ENCODE results near the gene PIP5KL1.

The PIP5KL1 gene

GRCh38 chr9:127905788-127906191, 24.8 kb downstream of the PIP5KL1 start:
- H3K9ac ChIP-seq (ENCODE audit: low read length): no peak overlapping the region

GRCh38 chr9:127905004-127905728, 25.4 kb downstream of the PIP5KL1 start:
- H3K36me3 ChIP-seq (ENCODE audit: control insufficient read depth, insufficient read depth, low read length): peaks cover 3% of the 10 kb centered on the region
- no peak overlapping the region for H3K27ac ChIP-seq (ENCODE audit: low read depth, low read length)
- H3K4me1 ChIP-seq (ENCODE audit: control insufficient read depth, insufficient read depth, low read length): peaks cover 35% of the 10 kb centered on the region
- no peak overlapping the region for H3K4me3 ChIP-seq (ENCODE audit: low read depth, low read length)
- no peaks in the 10 kb centered on the region for H3K27me3 ChIP-seq (ENCODE audit: control insufficient read depth, insufficient read depth, low read length)
- H3K9ac ChIP-seq (ENCODE audit: low read length): no peak overlapping the region
- H3K9me3 ChIP-seq (ENCODE audit: control insufficient read depth, insufficient read depth, low read depth, low read length): no peaks in the 10 kb centered on the region

More at GRCh38 chr9:127905788-127906191, 24.8 kb downstream of the PIP5KL1 start:
- H3K27me3 ChIP-seq (ENCODE audit: control insufficient read depth, insufficient read depth, low read length): no peaks in the 10 kb centered on the region
- H3K9me3 ChIP-seq (ENCODE audit: control insufficient read depth, insufficient read depth, low read depth, low read length): no peaks in the 10 kb centered on the region
- no peak overlapping the region for H3K4me3 ChIP-seq (ENCODE audit: low read depth, low read length)
- H3K27ac ChIP-seq (ENCODE audit: low read depth, low read length): no peak overlapping the region
- peaks cover 3% of the 10 kb centered on the region for H3K36me3 ChIP-seq (ENCODE audit: control insufficient read depth, insufficient read depth, low read length)
- peaks cover 33% of the 10 kb centered on the region for H3K4me1 ChIP-seq (ENCODE audit: control insufficient read depth, insufficient read depth, low read length)

GRCh38 chr9:127904561-127905003, 26.0 kb downstream of the PIP5KL1 start:
- Histone ChIP-seq H3K36me3 (ENCODE audit: control insufficient read depth, insufficient read depth, low read length) (peaks cover under 1% of the 10 kb centered on the region; the same call in 1 of the 2 replicates), H3K4me3 (ENCODE audit: low read depth, low read length) (no peak overlapping the region), H3K9me3 (ENCODE audit: control insufficient read depth, insufficient read depth, low read depth, low read length) (no peaks in the 10 kb centered on the region), H3K27ac (ENCODE audit: low read depth, low read length) (no peak overlapping the region), H3K4me1 (ENCODE audit: control insufficient read depth, insufficient read depth, low read length) (peaks cover 40% of the 10 kb centered on the region), H3K27me3 (ENCODE audit: control insufficient read depth, insufficient read depth, low read length) (peaks cover 4% of the 10 kb centered on the region; the same call in 1 of the 2 replicates), H3K9ac (ENCODE audit: low read length) (no peak overlapping the region)

- Histone ChIP-seq H3K27ac (ENCODE audit: low read depth, low read length) (no peak overlapping the region), H3K4me3 (ENCODE audit: low read depth, low read length) (peak overlapping the region; percentile 9; the same call in 1 of the 2 replicates), H3K9me3 (ENCODE audit: control insufficient read depth, insufficient read depth, low read depth, low read length) (no peaks in the 10 kb centered on the region), H3K4me1 (ENCODE audit: control insufficient read depth, insufficient read depth, low read length) (peaks cover 40% of the 10 kb centered on the region), H3K9ac (ENCODE audit: low read length) (no peak overlapping the region), H3K27me3 (ENCODE audit: control insufficient read depth, insufficient read depth, low read length) (peaks cover 4% of the 10 kb centered on the region; the same call in 1 of the 2 replicates), H3K36me3 (ENCODE audit: control insufficient read depth, insufficient read depth, low read length) (no peaks in the 10 kb centered on the region; the same call in 1 of the 2 replicates)
Measured at GRCh38 chr9:127903557-127904475, 26.8 kb downstream of the PIP5KL1 start.

GRCh38 chr9:127899128-127899943, 31.2 kb downstream of the PIP5KL1 start, which contains the start of gene ST6GALNAC6:
Gene ST6GALNAC6, minus strand, starts transcription at chr9:127899603. Its CDS starts 1,622 bp downstream, at chr9:127897981.
- Histone ChIP-seq H3K27me3 (ENCODE audit: control insufficient read depth, insufficient read depth, low read length) (peaks cover 4% of the 10 kb centered on the region; the same call in 1 of the 2 replicates), H3K4me1 (ENCODE audit: control insufficient read depth, insufficient read depth, low read length) (peaks cover 41% of the 10 kb centered on the region), H3K27ac (ENCODE audit: low read depth, low read length) (no peak within 1 kb of the TSS; the same call in 1 of the 2 replicates)

GRCh38 chr9:127898433-127899127, 32.0 kb downstream of the PIP5KL1 start:
- Histone ChIP-seq H3K27me3 (ENCODE audit: control insufficient read depth, insufficient read depth, low read length) (peaks cover 4% of the 10 kb centered on the region; the same call in 1 of the 2 replicates), H3K27ac (ENCODE audit: low read depth, low read length) (no peak overlapping the region; the same call in 1 of the 2 replicates), H3K4me1 (ENCODE audit: control insufficient read depth, insufficient read depth, low read length) (peaks cover 33% of the 10 kb centered on the region), H3K9me3 (ENCODE audit: control insufficient read depth, insufficient read depth, low read depth, low read length) (peaks cover 3% of the 10 kb centered on the region; the same call in 1 of the 2 replicates), H3K36me3 (ENCODE audit: control insufficient read depth, insufficient read depth, low read length) (peaks cover 31% of the 10 kb centered on the region), H3K4me3 (ENCODE audit: low read depth, low read length) (peak overlapping the region; percentile 93), H3K9ac (ENCODE audit: low read length) (peak overlapping the region; percentile 71)

More at GRCh38 chr9:127899128-127899943, 31.2 kb downstream of the PIP5KL1 start, which contains the start of gene ST6GALNAC6:
- peak within 1 kb of the TSS; percentile 71 for H3K9ac ChIP-seq (ENCODE audit: low read length)
- peaks cover 23% of the 10 kb centered on the region for H3K36me3 ChIP-seq (ENCODE audit: control insufficient read depth, insufficient read depth, low read length)
- peak within 1 kb of the TSS; percentile 93 for H3K4me3 ChIP-seq (ENCODE audit: low read depth, low read length)
- H3K9me3 ChIP-seq (ENCODE audit: control insufficient read depth, insufficient read depth, low read depth, low read length): no peaks in the 10 kb centered on the region

- Histone ChIP-seq H3K4me3 (ENCODE audit: low read depth, low read length) (peak overlapping the region; percentile 37), H3K9me3 (ENCODE audit: control insufficient read depth, insufficient read depth, low read depth, low read length) (peaks cover 8% of the 10 kb centered on the region; the same call in 1 of the 2 replicates), H3K36me3 (ENCODE audit: control insufficient read depth, insufficient read depth, low read length) (peaks cover 44% of the 10 kb centered on the region), H3K27me3 (ENCODE audit: control insufficient read depth, insufficient read depth, low read length) (peaks cover 4% of the 10 kb centered on the region; the same call in 1 of the 2 replicates), H3K4me1 (ENCODE audit: control insufficient read depth, insufficient read depth, low read length) (peaks cover 27% of the 10 kb centered on the region), H3K27ac (ENCODE audit: low read depth, low read length) (no peak overlapping the region), H3K9ac (ENCODE audit: low read length) (peak overlapping the region; percentile 30)
Measured at GRCh38 chr9:127897193-127897692, 33.3 kb downstream of the PIP5KL1 start.

GRCh38 chr9:127896395-127897192, 34.0 kb downstream of the PIP5KL1 start:
- Histone ChIP-seq H3K36me3 (ENCODE audit: control insufficient read depth, insufficient read depth, low read length) (peaks cover 48% of the 10 kb centered on the region), H3K9me3 (ENCODE audit: control insufficient read depth, insufficient read depth, low read depth, low read length) (peaks cover 8% of the 10 kb centered on the region; the same call in 1 of the 2 replicates), H3K9ac (ENCODE audit: low read length) (peak overlapping the region; percentile 30), H3K27ac (ENCODE audit: low read depth, low read length) (no peak overlapping the region), H3K27me3 (ENCODE audit: control insufficient read depth, insufficient read depth, low read length) (peaks cover 4% of the 10 kb centered on the region; the same call in 1 of the 2 replicates), H3K4me1 (ENCODE audit: control insufficient read depth, insufficient read depth, low read length) (peaks cover 27% of the 10 kb centered on the region), H3K4me3 (ENCODE audit: low read depth, low read length) (peak overlapping the region; percentile 37)

- Histone ChIP-seq H3K9me3 (ENCODE audit: control insufficient read depth, insufficient read depth, low read depth, low read length) (peaks cover 8% of the 10 kb centered on the region; the same call in 1 of the 2 replicates), H3K4me1 (ENCODE audit: control insufficient read depth, insufficient read depth, low read length) (peaks cover 24% of the 10 kb centered on the region), H3K4me3 (ENCODE audit: low read depth, low read length) (no peak overlapping the region), H3K27me3 (ENCODE audit: control insufficient read depth, insufficient read depth, low read length) (peaks cover 4% of the 10 kb centered on the region; the same call in 1 of the 2 replicates), H3K36me3 (ENCODE audit: control insufficient read depth, insufficient read depth, low read length) (peaks cover 51% of the 10 kb centered on the region), H3K27ac (ENCODE audit: low read depth, low read length) (no peak overlapping the region), H3K9ac (ENCODE audit: low read length) (peak overlapping the region; percentile 7)
Measured at GRCh38 chr9:127895811-127896210, 34.8 kb downstream of the PIP5KL1 start.
